BJ (cell line): Measurements from ENCODE around the gene PBX2. TPM values are rescaled to one million over a fixed set of nuclear protein-coding genes. Genes with fewer than 3 reads are reported as not detected.

Experiments used
- CTCF ChIA-PET: fragments of 350-600 bp; formaldehyde crosslinking; extraction: SDS; loops from one replicate; lab custom pipeline; 2021; ENCODE audit warnings: antibody characterized with exemption, inconsistent platforms; lab: Yijun Ruan, JAX
- POLR2A ChIA-PET: fragments of 300-600 bp; sonication (Branson Sonifier 250); formaldehyde crosslinking; extraction: SDS; loops from one replicate; lab custom pipeline; 2021; ENCODE audit warnings: antibody characterized with exemption; lab: Charles Lee
- DNase-seq: peaks from one replicate; pipeline ENCODE4 v3.0.0-alpha.2; 2011; ENCODE audit warnings: low read depth
- H3K27me3 ChIP-seq: 2 replicates; pipeline ENCODE4 v1.6.0; 2011; ENCODE audit warnings: low read length; ENCODE audit not compliant: control insufficient read depth, insufficient read depth
- H3K36me3 ChIP-seq: 2 replicates; pipeline ENCODE4 v1.5.1; 2011; ENCODE audit warnings: low read length; ENCODE audit not compliant: control insufficient read depth, insufficient read depth
- H3K4me3 ChIP-seq: 2 replicates; pipeline ENCODE4 v1.5.1; 2011; ENCODE audit warnings: low read depth, mild to moderate bottlenecking, control low read depth, low read length
- CTCF ChIP-seq: IDR thresholded peaks from 2 replicates; pipeline ENCODE4 v1.5.1; 2011; ENCODE audit warnings: low read depth, mild to moderate bottlenecking, control low read depth, inconsistent platforms, low read length, moderate library complexity; ENCODE audit not compliant: insufficient read depth
- polyA plus RNA-seq: library from polyadenylated mRNA; depleted of rRNA; stranded (reverse); fragments of >200 nt; gene quantifications from 2 replicates; pipeline ENCODE4 v1.2.3, GENCODE V29; 2011

PBX2 gene
- polyA plus RNA-seq, 1 experiment, result 73.5 TPM

DNA sequence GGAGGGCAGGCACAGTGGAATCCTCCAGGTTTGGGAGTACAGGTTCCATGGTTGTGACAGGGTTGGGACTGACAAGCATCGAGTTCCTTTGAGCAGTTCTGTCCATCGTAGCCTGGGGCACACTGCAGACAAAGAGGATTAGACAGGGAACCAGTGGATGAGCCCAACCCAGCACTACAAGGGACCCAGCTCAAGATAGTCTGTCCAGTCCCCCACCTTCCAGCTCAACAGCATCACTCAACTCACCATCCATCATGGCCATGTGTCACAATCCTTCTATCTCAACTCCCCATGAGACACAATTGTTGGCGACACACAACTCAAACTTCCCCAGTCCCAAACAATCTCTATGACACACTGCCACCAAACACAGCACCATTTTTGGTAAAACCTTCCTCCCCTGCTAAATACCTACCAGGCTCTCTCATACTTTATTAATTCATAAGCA is 14.3 kb upstream of the PBX2 start:
- CTCF ChIA-PET, result interaction anchor here (1.5 kb wide), 1 partner anchor 41 kb away, joined by 3 read pairs; no protein-coding TSS in a partner anchor
- no peak for DNase-seq

DNA sequence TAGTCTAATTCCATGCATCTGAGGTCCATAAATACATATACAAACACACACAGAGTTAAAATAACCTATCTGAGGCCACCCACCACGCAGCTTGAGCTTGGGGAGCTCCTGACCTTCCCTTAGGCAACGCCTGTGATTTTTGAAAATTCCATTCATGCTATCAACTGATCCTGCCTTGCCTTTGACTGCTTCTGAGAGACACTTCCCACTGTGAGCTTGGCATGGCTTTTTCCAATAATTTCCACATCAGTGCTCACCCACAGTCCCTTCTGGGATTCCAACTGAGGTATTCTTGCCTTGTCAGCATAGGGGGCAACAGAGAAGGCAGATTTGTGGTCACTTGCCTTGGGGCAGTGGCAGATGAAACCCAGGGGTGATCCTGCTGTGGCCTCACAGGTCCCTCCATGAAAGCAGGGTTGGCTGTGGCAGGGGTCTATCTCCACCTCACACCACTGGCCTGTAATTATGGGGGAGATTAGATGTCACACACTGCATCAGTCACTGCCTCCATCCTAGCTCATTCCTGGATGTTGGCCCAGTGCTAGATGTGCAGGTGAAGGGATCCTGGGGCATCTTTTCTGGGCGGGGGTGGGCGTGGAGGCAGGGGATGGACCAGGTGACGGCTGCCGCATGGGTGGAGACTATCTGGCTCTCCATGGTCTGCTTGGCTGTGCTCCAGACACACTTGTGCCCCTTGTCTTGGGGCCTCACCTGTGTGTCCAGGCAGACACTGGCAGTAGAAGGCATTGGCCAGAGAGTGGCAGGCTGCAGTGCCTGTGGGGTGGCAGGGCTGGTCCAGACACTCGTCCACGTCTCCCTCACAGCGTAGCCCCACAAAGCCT is 13.6 kb upstream of the PBX2 start:
- TF ChIP-seq CTCF, result no peak
- CTCF ChIA-PET, result no interaction called here
- Histone ChIP-seq H3K27me3 (peaks cover 4% of the 10 kb centered on the region), H3K36me3 (no peaks in the 10 kb centered on the region), H3K4me3 (no peak overlapping the region)
- POLR2A ChIA-PET, result no interaction called here
- DNase-seq, result no peak

More for the DNA sequence above, 14.3 kb upstream of the PBX2 start:
- H3K27me3 ChIP-seq, result peaks cover 4% of the 10 kb centered on the region
- TF ChIP-seq CTCF, result no peak
- H3K4me3 ChIP-seq, result no peak overlapping the region
- POLR2A ChIA-PET, result no interaction called here
- H3K36me3 ChIP-seq, result no peaks in the 10 kb centered on the region

GRCh38 chr6:32202186-32202585 is 12.2 kb upstream of the PBX2 start:
- Histone ChIP-seq H3K4me3 (no peak overlapping the region), H3K36me3 (no peaks in the 10 kb centered on the region), H3K27me3 (peaks cover 4% of the 10 kb centered on the region)
- ChIA-PET CTCF (no interaction called here), POLR2A (no interaction called here)
- TF ChIP-seq CTCF, result no peak
- no peak for DNase-seq

- H3K4me3 ChIP-seq, result no peak overlapping the region
- CTCF ChIA-PET, result interaction anchor here (1.1 kb wide), 1 partner anchor 44 kb away, joined by 3 read pairs; no protein-coding TSS in a partner anchor
- H3K27me3 ChIP-seq, result peaks cover 4% of the 10 kb centered on the region
- H3K36me3 ChIP-seq, result no peaks in the 10 kb centered on the region
- no peak for TF ChIP-seq CTCF
- POLR2A ChIA-PET, result no interaction called here
- no peak for DNase-seq
Measured at GRCh38 chr6:32200711-32201475, 10.9 kb upstream of the PBX2 start.

- Histone ChIP-seq H3K36me3 (no peaks in the 10 kb centered on the region), H3K27me3 (peaks cover 3% of the 10 kb centered on the region), H3K4me3 (no peak overlapping the region)
- DNase-seq, result no peak
- POLR2A ChIA-PET, result no interaction called here
- CTCF ChIA-PET, result no interaction called here
- TF ChIP-seq CTCF, result no peak
Measured at GRCh38 chr6:32198866-32199265, 8.9 kb upstream of the PBX2 start.
